ENCODE measurements around the gene EME1. TPM values are rescaled to one million over a fixed set of nuclear protein-coding genes. Genes with fewer than 3 reads are reported as not detected.
"Not testable (repeated sequence)": the region's sequence is repeated elsewhere in the genome, so short reads cannot be mapped to it uniquely, and the experiment has no call there.

Gene EME1
- total RNA-seq, 2 donors from 2014 or later = 0.23 to 13.6 TPM

DNA sequence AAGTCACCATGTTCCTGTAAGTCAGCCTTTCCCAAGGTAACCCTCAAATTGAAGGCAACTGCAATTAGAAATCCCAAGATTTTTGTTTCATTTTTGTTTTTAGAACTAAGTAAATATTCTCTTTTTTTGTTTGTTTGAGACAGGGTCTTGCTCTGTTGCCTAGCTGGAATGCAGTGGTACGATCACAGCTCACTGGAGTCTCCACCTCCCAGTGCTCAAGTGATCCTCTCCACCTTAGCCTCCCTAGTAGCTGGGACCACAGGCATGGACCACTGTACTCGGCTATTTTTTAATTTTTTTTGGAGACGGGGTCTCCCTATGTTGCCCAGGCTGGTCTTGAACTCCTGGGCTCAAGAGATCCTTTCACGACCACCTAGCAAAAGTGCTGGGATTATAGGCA is 34.9 kb downstream of the EME1 start:
- intact Hi-C loops (cut with DNase I) = no loop called here
- Histone ChIP-seq H3K27ac (no peak overlapping the region), H3K4me1 (replicated peaks) (no peaks in the 10 kb centered on the region), H3K36me3 (no peaks in the 10 kb centered on the region), H3K9me3 (no peaks in the 10 kb centered on the region), H3K27me3 (replicated peaks; ENCODE audit: insufficient read depth) (no peaks in the 10 kb centered on the region), H3K4me3 (no peak overlapping the region)
- no peak for DNase-seq (ENCODE audit: low spot score)
- no peak for TF ChIP-seq POLR2AphosphoS5 (IDR thresholded peaks at IDR 0.05)
- TF ChIP-seq POLR2A (IDR thresholded peaks at IDR 0.05) = no peak
- TF ChIP-seq, protein P1, sequence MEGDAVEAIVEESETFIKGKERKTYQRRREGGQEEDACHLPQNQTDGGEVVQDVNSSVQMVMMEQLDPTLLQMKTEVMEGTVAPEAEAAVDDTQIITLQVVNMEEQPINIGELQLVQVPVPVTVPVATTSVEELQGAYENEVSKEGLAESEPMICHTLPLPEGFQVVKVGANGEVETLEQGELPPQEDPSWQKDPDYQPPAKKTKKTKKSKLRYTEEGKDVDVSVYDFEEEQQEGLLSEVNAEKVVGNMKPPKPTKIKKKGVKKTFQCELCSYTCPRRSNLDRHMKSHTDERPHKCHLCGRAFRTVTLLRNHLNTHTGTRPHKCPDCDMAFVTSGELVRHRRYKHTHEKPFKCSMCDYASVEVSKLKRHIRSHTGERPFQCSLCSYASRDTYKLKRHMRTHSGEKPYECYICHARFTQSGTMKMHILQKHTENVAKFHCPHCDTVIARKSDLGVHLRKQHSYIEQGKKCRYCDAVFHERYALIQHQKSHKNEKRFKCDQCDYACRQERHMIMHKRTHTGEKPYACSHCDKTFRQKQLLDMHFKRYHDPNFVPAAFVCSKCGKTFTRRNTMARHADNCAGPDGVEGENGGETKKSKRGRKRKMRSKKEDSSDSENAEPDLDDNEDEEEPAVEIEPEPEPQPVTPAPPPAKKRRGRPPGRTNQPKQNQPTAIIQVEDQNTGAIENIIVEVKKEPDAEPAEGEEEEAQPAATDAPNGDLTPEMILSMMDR (IDR thresholded peaks at IDR 0.05) = no peak
- 60% methylated on average over 4 of the region's 4 CpGs for WGBS

DNA sequence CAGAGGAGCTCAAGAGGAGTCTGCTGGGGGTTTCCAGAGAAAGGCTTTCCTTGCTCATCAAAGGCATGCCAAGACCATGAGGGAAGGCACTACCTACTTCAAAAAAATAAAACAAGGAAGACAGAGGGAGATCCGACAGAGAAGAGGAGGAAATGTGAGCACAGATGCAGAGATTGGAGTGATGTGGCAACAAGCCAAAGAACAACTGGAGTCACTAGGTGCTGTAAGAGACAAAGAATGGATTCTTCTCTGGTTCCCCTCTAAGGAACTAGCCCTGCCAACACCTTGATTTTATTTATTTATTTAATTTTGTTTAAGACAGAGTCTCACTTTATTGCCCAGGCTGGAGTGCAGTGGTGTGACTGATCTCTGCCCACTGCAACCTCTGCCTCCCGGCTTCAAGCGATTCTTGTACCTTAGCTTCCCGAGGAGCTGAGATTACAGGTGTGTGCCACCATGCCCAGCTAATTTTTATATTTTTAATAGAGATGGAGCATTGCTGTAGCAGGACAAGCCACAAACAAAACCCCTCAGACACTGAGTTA is 39.2 kb downstream of the EME1 start:
- Histone ChIP-seq H3K9me3 (no peaks in the 10 kb centered on the region), H3K4me1 (replicated peaks) (no peaks in the 10 kb centered on the region), H3K4me3 (no peak overlapping the region), H3K27ac (no peak overlapping the region), H3K36me3 (no peaks in the 10 kb centered on the region), H3K27me3 (replicated peaks; ENCODE audit: insufficient read depth) (no peaks in the 10 kb centered on the region)
- no peak for TF ChIP-seq POLR2AphosphoS5 (IDR thresholded peaks at IDR 0.05)
- TF ChIP-seq, protein P1 (IDR thresholded peaks at IDR 0.05) = no peak
- no peak for TF ChIP-seq POLR2A (IDR thresholded peaks at IDR 0.05)
- intact Hi-C loops (cut with DNase I) = no loop called here
- WGBS = 72% methylated on average over 4 of the region's 4 CpGs
- DNase-seq (ENCODE audit: low spot score) = no peak

GRCh38 chr17:50414808-50415207 is 41.8 kb downstream of the EME1 start:
- 71% methylated on average over 3 of the region's 3 CpGs for WGBS
- H3K4me1 ChIP-seq (replicated peaks) = no peaks in the 10 kb centered on the region
- no peak overlapping the region for H3K4me3 ChIP-seq
- H3K27me3 ChIP-seq (replicated peaks; ENCODE audit: insufficient read depth) = no peaks in the 10 kb centered on the region
- H3K36me3 ChIP-seq = no peaks in the 10 kb centered on the region
- TF ChIP-seq, protein P1 (IDR thresholded peaks at IDR 0.05) = no peak
- TF ChIP-seq POLR2A (IDR thresholded peaks at IDR 0.05) (no peak), POLR2AphosphoS5 (IDR thresholded peaks at IDR 0.05) (no peak)
- no peak overlapping the region for H3K27ac ChIP-seq
- H3K9me3 ChIP-seq = no peaks in the 10 kb centered on the region
- intact Hi-C loops (cut with DNase I) = no loop called here
- DNase-seq (ENCODE audit: low spot score) = no peak

DNA sequence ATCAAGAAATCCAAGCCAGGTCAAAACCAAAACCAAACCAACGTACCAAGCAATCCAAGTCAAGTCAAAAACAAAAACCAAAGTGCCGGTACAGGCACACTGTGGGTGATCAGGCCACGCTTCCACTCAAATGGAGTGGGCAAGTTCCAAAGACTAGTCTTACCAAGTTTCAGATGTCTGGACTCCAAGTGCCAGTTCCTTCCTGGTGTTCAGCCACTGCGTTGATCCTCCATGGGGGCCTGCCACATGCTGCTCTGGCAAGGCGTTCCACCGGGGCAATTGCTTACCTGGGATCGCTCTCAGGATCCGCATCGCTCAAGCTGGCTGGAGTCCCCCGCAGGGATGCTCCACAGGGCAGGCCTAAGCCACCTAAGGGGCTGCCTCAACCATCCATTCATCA is 46.5 kb downstream of the EME1 start:
- H3K27me3 ChIP-seq (replicated peaks; ENCODE audit: insufficient read depth); H3K4me3 ChIP-seq; DNase-seq (ENCODE audit: low spot score); H3K9me3 ChIP-seq; H3K27ac ChIP-seq; intact Hi-C loops (cut with DNase I); H3K36me3 ChIP-seq; H3K4me1 ChIP-seq (replicated peaks): not testable (repeated sequence)
- 98% methylated on average over 10 of the region's 10 CpGs for WGBS

DNA sequence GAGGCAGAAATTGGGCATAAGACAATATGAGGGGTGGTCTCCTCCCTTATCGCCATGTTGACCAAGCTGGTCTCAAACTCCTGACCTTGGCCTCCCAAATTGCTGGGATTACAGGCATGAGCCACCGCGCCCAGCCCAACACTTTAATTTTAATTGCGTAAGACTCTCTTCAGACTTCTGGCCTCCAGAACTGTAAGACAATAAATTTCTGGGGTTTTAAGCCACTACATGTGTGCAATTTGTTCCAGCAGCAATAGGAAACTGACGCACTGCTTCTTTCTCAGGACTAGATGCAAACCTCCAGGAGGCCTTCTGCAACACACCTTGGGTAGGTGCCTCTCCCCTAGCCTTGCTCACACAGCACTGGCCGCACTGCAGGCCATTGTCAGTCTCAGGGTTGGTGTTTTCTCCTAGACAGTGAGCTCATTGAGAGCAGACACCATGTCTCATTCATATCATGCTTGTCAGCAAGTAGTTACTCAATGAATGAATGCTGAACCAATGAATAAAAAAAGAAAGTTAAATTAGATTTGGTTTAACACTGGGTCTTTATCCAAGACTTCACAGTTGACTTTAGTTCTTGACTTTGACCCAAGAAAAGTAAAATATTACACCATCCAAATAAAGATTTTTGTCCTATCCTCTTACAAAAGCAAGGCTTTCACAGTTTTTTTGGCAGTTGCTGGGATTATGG is 47.5 kb downstream of the EME1 start:
- Histone ChIP-seq H3K4me3 (no peak overlapping the region), H3K36me3 (no peaks in the 10 kb centered on the region), H3K27ac (peak overlapping the region; percentile 47 to 70), H3K9me3 (no peaks in the 10 kb centered on the region), H3K27me3 (replicated peaks; ENCODE audit: insufficient read depth) (no peaks in the 10 kb centered on the region), H3K4me1 (replicated peaks) (no peaks in the 10 kb centered on the region)
- intact Hi-C loops (cut with DNase I) = no loop called here
- TF ChIP-seq POLR2AphosphoS5 (IDR thresholded peaks at IDR 0.05) = no peak
- WGBS = 91% methylated on average over 6 of the region's 6 CpGs
- DNase-seq (ENCODE audit: low spot score) = no peak

All from prostate gland (tissue), 2 donors.